Neural progenitor cell (in vitro differentiated cells): Measurements from ENCODE around the gene USP35. TPM values are rescaled to one million over a fixed set of nuclear protein-coding genes. Genes with fewer than 3 reads are reported as not detected.

Source experiments
- DNase-seq: peaks from one replicate; pipeline ENCODE4 v3.0.0-alpha.2; 2016; ENCODE audit warnings: low spot score
- H2AFZ ChIP-seq: fragments of 200-600 bp; sonication (generic); replicated peaks from 2 replicates; pipeline ENCODE4 v1.6.1; 2016; ENCODE audit warnings: antibody characterized with exemption
- H3F3A ChIP-seq: fragments of 200-600 bp; sonication (generic); 2 replicates; pipeline ENCODE4 v1.6.1; 2016; ENCODE audit warnings: antibody characterized with exemption, low read depth
- H3K27ac ChIP-seq: fragments of 200-600 bp; sonication (generic); 2 replicates; pipeline ENCODE4 v1.5.1; 2016; ENCODE audit warnings: mild to moderate bottlenecking
- H3K27me3 ChIP-seq: fragments of 200-600 bp; sonication (generic); 2 replicates; pipeline ENCODE4 v1.6.1; 2016; ENCODE audit warnings: mild to moderate bottlenecking, moderate library complexity
- H3K36me3 ChIP-seq: fragments of 200-600 bp; sonication (generic); 2 replicates; pipeline ENCODE4 v1.5.1; 2016
- H3K4me1 ChIP-seq: fragments of 200-600 bp; sonication (generic); 2 replicates; pipeline ENCODE4 v1.6.1; 2016; ENCODE audit warnings: mixed run types
- H3K4me2 ChIP-seq: fragments of 200-600 bp; sonication (generic); 2 replicates; pipeline ENCODE4 v1.6.1; 2016
- H3K4me3 ChIP-seq: fragments of 200-600 bp; sonication (generic); 2 replicates; pipeline ENCODE4 v1.5.1; 2016
- H3K79me2 ChIP-seq: fragments of 200-600 bp; sonication (generic); 2 replicates; pipeline ENCODE4 v1.6.1; 2016; ENCODE audit warnings: low read depth
- H3K9ac ChIP-seq: fragments of 200-600 bp; sonication (generic); 2 replicates; pipeline ENCODE4 v1.6.1; 2016
- H3K9me3 ChIP-seq: fragments of 200-600 bp; sonication (generic); 2 replicates; pipeline ENCODE4 v1.5.1; 2016; ENCODE audit warnings: low read depth
- H4K20me1 ChIP-seq: fragments of 200-600 bp; sonication (generic); 2 replicates; pipeline ENCODE4 v1.6.1; 2016; ENCODE audit warnings: low read depth
- H3K27ac Mint-ChIP-seq: 3 replicates; pipeline ENCODE4 v1.8.0; 2021; ENCODE audit warnings: mixed read lengths
- H3K27me3 Mint-ChIP-seq: 2 replicates; pipeline ENCODE4 v1.8.0; 2022; ENCODE audit warnings: low read depth, mild to moderate bottlenecking, inconsistent platforms, moderate library complexity, mixed read lengths; ENCODE audit not compliant: insufficient read depth
- H3K36me3 Mint-ChIP-seq: 3 replicates; pipeline ENCODE4 v1.8.0; 2021; ENCODE audit warnings: mixed read lengths
- H3K4me1 Mint-ChIP-seq: 3 replicates; pipeline ENCODE4 v1.8.0; 2021; ENCODE audit warnings: mixed read lengths
- H3K4me3 Mint-ChIP-seq: 3 replicates; pipeline ENCODE4 v1.8.0; 2021; ENCODE audit warnings: mild to moderate bottlenecking, moderate library complexity, mixed read lengths
- H3K9me3 Mint-ChIP-seq: 3 replicates; pipeline ENCODE4 v1.8.0; 2020; ENCODE audit warnings: mixed read lengths
- CTCF ChIP-seq: fragments of 200-600 bp; sonication (generic); IDR thresholded peaks from 2 replicates; pipeline ENCODE4 v1.5.1; 2017; ENCODE audit warnings: antibody characterized with exemption, mild to moderate bottlenecking
- EZH2 ChIP-seq: fragments of 200-600 bp; sonication (generic); IDR thresholded peaks from 2 replicates; pipeline ENCODE4 v1.6.1; 2017; ENCODE audit warnings: antibody characterized with exemption, mild to moderate bottlenecking, moderate library complexity
- EZH2phosphoT487 ChIP-seq: fragments of 200-600 bp; sonication (generic); IDR thresholded peaks from 2 replicates; pipeline ENCODE4 v1.6.1; 2017; ENCODE audit warnings: antibody characterized with exemption
- total RNA-seq: library from RNA; depleted of rRNA; stranded (reverse); fragments of >200 nt; gene quantifications from 2 replicates; pipeline ENCODE4 v1.2.3, GENCODE V29; 2015; ENCODE audit warnings: low replicate concordance

The USP35 gene
- total RNA-seq, 1 donor from 2014 or later, result 4.2 TPM

- H3K4me1 Mint-ChIP-seq, result no peaks in the 10 kb centered on the region
- peaks cover 2% of the 10 kb centered on the region for H3K36me3 Mint-ChIP-seq
- H3K4me2 ChIP-seq, result no peak overlapping the region
- H3K9me3 Mint-ChIP-seq, result no peaks in the 10 kb centered on the region
- no peaks in the 10 kb centered on the region for H3K9me3 ChIP-seq
- H3F3A ChIP-seq, result no peaks in the 10 kb centered on the region
- no peak overlapping the region for H2AFZ ChIP-seq
- TF ChIP-seq EZH2phosphoT487 (no peak), EZH2 (no peak), CTCF (no peak)
- no peak overlapping the region for H3K27ac ChIP-seq
- H3K4me3 Mint-ChIP-seq, result no peak overlapping the region
- H3K27ac Mint-ChIP-seq, result no peak overlapping the region
- H3K27me3 Mint-ChIP-seq, result no peaks in the 10 kb centered on the region
- no peaks in the 10 kb centered on the region for H4K20me1 ChIP-seq
- no peaks in the 10 kb centered on the region for H3K79me2 ChIP-seq
- no peaks in the 10 kb centered on the region for H3K27me3 ChIP-seq
- no peaks in the 10 kb centered on the region for H3K4me1 ChIP-seq
- no peaks in the 10 kb centered on the region for H3K36me3 ChIP-seq
- H3K9ac ChIP-seq, result no peak overlapping the region
- no peak overlapping the region for H3K4me3 ChIP-seq
- no peak for DNase-seq
Measured at GRCh38 chr11:78149646-78150045, 39.1 kb upstream of the USP35 start.

DNA sequence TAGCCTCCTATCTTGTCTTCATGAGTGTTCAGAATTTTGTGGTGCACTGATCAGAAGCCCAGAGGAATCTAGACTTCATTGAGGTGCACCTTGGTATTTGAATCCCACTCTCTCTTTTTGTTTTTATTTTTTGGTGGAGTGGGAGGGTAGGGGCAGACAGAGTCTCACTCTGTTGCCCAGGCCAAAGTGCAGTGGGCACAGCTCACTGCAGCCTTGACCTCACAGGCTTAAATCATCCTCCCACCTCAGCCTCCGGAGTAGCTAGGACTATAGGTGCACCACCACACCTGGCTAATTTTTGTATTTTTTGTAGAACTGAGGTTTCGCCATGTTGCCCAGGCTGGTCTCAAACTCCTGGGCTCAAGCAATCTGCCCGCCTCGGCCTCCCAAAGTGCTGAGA, 38.4 kb upstream of the USP35 start:
- Histone ChIP-seq H3K4me2 (no peak overlapping the region), H3F3A (no peaks in the 10 kb centered on the region), H4K20me1 (no peaks in the 10 kb centered on the region), H3K9me3 (no peaks in the 10 kb centered on the region), H2AFZ (no peak overlapping the region), H3K4me1 (no peaks in the 10 kb centered on the region), H3K27ac (no peak overlapping the region), H3K79me2 (no peaks in the 10 kb centered on the region), H3K27me3 (no peaks in the 10 kb centered on the region), H3K9ac (no peak overlapping the region), H3K4me3 (no peak overlapping the region), H3K36me3 (no peaks in the 10 kb centered on the region)
- Mint-ChIP-seq H3K4me3 (no peak overlapping the region), H3K9me3 (no peaks in the 10 kb centered on the region), H3K27me3 (no peaks in the 10 kb centered on the region), H3K36me3 (peaks cover 2% of the 10 kb centered on the region), H3K27ac (no peak overlapping the region), H3K4me1 (no peaks in the 10 kb centered on the region)
- TF ChIP-seq CTCF (no peak), EZH2 (no peak), EZH2phosphoT487 (no peak)
- no peak for DNase-seq

DNA sequence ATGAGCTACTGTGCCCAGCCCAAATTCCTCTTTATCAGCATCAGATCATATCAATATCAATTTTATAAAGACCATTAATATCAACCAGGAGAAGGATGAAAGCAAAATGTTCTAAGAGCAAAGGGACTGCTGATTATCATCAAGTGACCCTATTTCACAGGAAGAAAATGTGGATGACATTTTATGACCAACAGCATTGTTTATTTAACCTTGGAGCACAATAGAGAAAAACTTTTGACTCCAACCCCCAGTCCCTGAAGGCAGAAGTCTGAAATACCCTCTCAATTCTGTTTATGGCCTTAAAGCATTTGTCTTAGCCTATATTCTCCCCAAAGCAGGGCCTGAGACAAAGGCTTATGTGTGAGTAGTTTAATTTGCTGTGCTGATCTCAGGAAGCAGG, 38.0 kb upstream of the USP35 start:
- Mint-ChIP-seq H3K4me3 (no peak overlapping the region), H3K36me3 (peaks cover 2% of the 10 kb centered on the region), H3K4me1 (no peaks in the 10 kb centered on the region), H3K9me3 (no peaks in the 10 kb centered on the region), H3K27me3 (no peaks in the 10 kb centered on the region), H3K27ac (no peak overlapping the region)
- H3K36me3 ChIP-seq, result no peaks in the 10 kb centered on the region
- no peak overlapping the region for H3K4me2 ChIP-seq
- H3F3A ChIP-seq, result no peaks in the 10 kb centered on the region
- H3K9me3 ChIP-seq, result no peaks in the 10 kb centered on the region
- DNase-seq, result no peak
- no peaks in the 10 kb centered on the region for H3K4me1 ChIP-seq
- no peak overlapping the region for H2AFZ ChIP-seq
- H3K27ac ChIP-seq, result no peak overlapping the region
- no peaks in the 10 kb centered on the region for H4K20me1 ChIP-seq
- H3K27me3 ChIP-seq, result no peaks in the 10 kb centered on the region
- H3K4me3 ChIP-seq, result no peak overlapping the region
- no peaks in the 10 kb centered on the region for H3K79me2 ChIP-seq
- TF ChIP-seq CTCF (no peak), EZH2phosphoT487 (no peak), EZH2 (no peak)
- no peak overlapping the region for H3K9ac ChIP-seq
